Activated effector memory CD4-positive, alpha-beta T cell treated with Interleukin-2 at 50 U/mL for 16 hours (primary cell): ENCODE data around the gene NRXN2.
"Not testable (repeated sequence)": the region's sequence is repeated elsewhere in the genome, so short reads cannot be mapped to it uniquely, and the experiment has no call there.

Source experiments
- DNase-seq: peaks from one replicate; pipeline ENCODE4 v3.0.0-alpha.2; 2020

The NRXN2 gene

GRCh38 chr11:64601605-64602465, 121.2 kb downstream of the NRXN2 start:
- DNase-seq: no peak

GRCh38 chr11:64600281-64600992, 122.6 kb downstream of the NRXN2 start:
- DNase-seq: no peak

- no peak for DNase-seq
These were observed 123.2 kb downstream of the NRXN2 start for GRCh38 chr11:64599698-64600211.

- no peak for DNase-seq
These were observed 124.0 kb downstream of the NRXN2 start for GRCh38 chr11:64598797-64599697.

DNA sequence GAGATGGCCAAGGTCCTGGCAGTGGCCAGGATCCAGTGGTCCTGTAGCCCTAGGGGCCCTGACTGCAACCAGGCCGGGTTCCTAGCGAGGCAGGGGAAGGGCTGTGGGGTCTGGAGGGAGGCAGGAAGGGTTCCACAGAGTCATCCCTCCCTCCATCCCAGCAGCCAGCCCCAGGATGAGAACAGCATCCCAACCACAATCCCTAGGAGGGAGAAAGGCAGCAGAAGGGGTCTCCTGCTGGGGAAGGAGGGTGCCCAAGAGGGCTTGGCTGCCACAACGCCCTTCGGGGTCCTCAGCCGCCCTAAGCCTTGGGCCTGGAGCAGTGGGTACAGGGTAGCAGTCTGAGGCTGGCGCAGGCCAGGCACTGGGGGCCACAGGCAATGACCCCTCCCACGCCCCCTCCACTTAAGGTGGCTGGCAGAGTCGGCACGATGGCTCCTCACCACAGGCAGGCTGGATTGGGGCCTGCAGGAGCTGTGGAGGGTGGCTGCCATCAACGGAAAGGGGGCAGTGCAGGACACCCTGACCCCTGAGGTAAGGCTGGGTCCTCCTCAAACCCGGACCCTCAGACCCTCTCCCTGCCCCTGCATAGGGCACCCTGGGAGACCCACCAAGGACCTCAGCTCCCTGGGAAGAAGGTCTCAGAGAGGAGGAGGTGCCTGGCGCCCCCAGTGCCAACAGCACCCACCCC, 124.7 kb downstream of the NRXN2 start:
- DNase-seq: no peak

GRCh38 chr11:64597671-64598101, 125.3 kb downstream of the NRXN2 start:
- no peak for DNase-seq

DNA sequence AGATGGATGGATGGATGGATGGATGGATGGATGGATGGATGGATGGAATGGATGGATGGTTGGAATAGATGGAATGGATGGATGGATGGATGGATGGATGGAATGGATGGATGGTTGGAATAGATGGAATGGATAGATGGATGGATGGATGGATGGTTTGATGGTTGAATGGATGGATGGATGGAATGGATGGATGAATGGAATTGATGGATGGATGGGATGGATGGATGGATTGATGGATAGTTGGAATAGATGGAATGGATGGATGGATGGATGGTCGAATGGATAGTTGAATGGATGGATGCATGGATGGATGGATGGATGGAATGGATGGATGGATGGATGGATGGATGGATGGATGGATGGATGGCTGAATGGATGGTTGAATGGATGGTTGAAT, 127.1 kb downstream of the NRXN2 start:
- DNase-seq: not testable (repeated sequence)

DNA sequence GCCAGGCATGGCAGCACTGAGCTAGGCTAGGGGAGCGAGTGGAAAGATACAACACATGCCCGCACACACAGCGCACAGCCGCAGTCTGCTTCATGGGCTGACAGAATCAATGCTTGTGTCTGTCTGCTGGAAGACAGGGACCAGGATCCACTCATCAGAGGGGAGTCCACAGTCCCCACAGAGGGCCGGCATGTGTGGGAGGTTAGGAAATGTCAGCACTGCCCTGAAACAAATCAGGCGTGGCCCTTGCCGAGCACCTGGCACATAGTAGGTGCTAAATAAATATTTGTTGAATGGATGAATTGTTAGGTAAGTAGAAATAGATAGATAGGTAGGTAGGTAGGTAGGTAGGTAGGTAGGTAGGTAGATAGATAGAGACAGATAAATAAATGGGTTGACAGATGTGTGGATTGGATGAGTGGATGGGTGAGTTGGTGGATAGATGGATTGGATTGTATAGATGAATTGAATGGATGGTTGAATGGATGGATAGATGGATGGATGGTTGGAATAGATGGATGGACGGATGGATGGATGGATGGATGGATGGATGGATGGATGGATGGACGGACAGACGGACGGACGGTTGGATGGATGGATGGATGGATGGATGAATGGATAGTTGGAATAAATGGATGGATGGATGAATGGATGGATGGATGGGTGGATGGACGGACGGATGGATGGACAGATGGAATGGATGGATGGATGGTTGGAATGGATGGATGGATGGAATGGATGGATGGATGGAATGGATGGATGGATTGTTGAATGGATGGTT, 128.6 kb downstream of the NRXN2 start:
- DNase-seq: no peak

DNA sequence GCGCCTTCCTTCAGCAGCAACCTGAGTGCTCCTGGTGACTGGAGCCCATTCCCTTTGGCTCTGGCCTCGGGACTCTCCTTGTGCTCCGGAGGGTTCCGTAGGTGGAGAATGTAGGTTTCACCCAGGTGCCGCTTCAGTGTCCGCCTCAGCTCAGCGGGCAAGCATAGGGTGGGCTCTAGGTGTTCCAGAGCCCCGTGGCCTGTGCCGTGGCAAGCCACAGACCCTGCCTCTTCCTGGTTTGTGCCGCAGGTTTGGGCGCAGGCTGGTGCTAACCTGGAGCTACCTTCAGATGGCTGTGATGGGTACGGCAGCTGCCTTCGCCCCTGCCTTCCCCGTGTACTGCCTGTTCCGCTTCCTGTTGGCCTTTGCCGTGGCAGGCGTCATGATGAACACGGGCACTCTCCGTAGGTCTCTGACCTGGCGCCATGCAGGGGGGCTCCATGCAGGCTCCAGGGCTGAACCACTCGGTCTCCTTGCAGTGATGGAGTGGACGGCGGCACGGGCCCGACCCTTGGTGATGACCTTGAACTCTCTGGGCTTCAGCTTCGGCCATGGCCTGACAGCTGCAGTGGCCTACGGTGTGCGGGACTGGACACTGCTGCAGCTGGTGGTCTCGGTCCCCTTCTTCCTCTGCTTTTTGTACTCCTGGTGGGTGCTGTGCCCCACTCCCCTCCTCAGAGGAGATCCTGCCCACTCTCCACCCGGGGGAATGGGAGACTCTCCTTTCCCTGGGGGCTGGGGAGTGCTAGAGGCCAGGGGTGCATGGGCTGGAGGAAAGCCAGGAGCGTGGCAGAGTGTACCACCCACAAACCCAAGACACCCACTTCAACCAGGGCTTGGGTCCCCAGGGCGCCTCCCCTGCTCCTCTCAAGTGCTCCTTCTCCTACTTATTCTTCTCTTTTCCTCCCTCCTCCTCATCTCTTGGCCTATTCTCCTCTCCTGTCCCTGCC, 129.6 kb downstream of the NRXN2 start:
- no peak for DNase-seq

- no peak for DNase-seq
These were observed 130.3 kb downstream of the NRXN2 start for GRCh38 chr11:64592656-64593055.

- no peak for DNase-seq
These were observed 130.8 kb downstream of the NRXN2 start for GRCh38 chr11:64592234-64592615.

DNA sequence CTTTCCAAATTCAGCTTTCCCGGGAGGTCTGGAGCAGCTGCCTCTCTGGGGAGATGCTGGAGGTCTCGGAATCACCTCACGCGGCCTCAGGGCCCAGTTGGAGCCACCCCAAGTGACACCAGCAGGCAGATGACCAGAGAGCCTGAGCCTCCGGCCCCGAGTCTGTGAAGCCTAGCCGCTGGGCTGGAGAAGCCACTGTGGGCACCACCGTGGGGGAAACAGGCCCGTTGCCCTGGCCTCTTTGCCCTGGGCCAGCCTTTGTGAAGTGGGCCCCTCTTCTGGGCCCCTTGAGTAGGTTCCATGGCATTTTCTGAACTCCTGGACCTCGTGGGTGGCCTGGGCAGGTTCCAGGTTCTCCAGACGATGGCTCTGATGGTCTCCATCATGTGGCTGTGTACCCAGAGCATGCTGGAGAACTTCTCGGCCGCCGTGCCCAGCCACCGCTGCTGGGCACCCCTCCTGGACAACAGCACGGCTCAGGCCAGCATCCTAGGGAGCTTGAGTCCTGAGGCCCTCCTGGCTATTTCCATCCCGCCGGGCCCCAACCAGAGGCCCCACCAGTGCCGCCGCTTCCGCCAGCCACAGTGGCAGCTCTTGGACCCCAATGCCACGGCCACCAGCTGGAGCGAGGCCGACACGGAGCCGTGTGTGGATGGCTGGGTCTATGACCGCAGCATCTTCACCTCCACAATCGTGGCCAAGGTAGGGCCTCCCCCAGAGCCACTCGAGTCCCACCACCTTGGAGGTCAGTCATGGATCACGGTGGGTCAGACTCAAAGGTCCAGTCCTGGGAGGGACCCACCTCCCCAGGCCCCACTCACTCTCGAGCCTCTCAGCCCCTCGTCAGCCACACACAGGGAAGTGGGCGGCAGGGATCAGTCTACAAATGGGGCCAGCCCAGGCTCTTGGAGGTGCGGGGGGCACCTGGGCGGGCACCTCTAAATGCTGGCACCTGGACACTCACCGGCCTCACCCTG, 131.5 kb downstream of the NRXN2 start:
- DNase-seq: no peak

- no peak for DNase-seq
These were observed 132.2 kb downstream of the NRXN2 start, which contains the start of gene SLC22A12 for GRCh38 chr11:64590763-64591221. SLC22A12 (plus strand) TSS chr11:64591220; CDS start chr11:64591557, 337 bp downstream.

GRCh38 chr11:64588701-64589100, 134.3 kb downstream of the NRXN2 start:
- DNase-seq: no peak

DNA sequence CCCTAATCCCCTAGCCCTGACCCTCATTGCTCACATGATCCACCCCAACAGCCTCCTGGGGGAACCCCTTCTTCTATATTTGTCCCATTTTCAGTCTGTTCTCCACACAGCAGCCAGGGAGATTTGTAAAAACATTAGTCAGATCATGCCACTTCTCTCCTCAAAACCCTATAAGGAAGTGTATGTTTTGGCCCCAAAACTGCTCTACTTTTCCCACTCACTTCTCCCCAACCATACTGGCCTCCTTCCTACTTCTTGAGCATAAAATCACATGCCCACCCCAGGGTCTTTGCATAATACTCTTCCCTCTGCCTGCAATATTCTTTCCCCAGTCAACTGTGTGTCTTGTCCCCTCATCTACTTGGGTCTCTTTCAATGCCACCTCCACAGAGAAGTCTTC, 136.6 kb downstream of the NRXN2 start:
- no peak for DNase-seq

GRCh38 chr11:64585150-64585549, 137.8 kb downstream of the NRXN2 start:
- DNase-seq: no peak

GRCh38 chr11:64583296-64584262, 139.4 kb downstream of the NRXN2 start:
- DNase-seq: no peak

- DNase-seq: no peak
These were observed 140.1 kb downstream of the NRXN2 start for GRCh38 chr11:64582885-64583284.
